GM21447 (cell line): Measurements from ENCODE around the gene TRIOBP.

Source experiments
- ATAC-seq: cut with Tn5 transposase; IDR thresholded peaks from one replicate; pipeline ENCODE4 v1.9.1; 2021; ENCODE audit not compliant: unreplicated experiment

The TRIOBP gene

DNA sequence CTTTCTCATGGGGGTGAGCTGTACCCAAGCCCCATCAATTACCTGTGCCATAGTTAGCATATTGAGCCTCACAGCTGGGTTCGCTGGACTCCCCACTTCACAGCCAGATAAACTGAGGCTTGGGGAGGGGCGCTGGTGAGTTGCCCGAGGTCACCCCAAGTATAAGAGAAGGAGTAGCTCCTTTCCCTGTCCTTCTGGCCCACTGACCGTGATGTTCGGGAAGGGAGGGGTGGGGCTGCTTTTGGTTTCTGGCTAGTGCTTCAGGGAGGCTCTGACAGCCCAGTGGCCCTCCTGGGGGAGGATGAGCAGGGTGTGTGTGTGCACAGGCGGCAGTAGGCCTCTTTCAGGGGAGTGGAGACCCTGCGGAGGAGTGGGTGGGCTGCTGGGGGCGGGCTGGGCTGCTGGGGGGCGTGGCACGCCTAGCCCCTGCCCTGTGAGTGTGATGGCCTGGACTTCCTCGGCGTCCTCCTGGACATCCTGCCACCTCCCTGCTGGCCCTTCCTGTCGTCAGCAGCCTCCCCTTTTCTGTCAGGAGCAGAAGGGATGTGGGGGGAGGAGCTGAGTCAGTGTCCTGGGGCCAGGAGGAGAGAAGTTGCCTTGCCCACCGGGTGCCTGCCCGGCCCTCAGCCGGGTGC lies 50.3 kb downstream of the TRIOBP start:
- ATAC-seq: no peak

- ATAC-seq: no peak
Observed at GRCh38 chr22:37747715-37748100, 50.9 kb downstream of the TRIOBP start.

- no peak for ATAC-seq
Observed at GRCh38 chr22:37748659-37749058, 51.8 kb downstream of the TRIOBP start.

GRCh38 chr22:37749226-37749625 lies 52.4 kb downstream of the TRIOBP start:
- ATAC-seq: no peak

- ATAC-seq: no peak
Observed at GRCh38 chr22:37749831-37750595, 53.2 kb downstream of the TRIOBP start.

DNA sequence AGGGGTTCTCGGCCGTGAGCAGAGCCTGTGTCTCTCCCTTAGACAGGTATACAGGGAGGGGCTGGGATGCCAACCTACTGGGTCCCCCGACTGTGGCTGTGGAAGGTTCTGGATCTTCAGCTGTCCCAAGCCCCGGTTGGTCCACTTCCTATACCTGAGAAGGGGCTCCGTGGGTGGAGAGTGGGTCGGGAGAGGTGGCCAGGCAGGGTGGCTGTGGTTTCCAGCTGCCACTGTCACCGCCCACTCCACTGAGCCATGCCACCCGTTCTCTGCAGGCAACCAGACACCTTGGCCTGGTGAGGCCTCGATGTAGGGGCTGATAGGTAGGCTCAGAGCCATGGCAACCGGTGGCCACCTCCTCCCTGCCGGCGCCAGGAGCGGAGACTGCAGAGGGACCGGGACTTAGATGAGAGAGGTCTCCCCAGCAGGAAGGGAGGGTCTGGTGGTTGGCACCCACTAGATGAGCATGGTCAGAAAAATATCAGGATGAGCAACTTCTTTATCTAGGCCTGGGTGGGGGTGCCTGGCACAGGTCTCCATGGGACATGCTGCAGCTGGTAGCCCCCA lies 53.8 kb downstream of the TRIOBP start:
- no peak for ATAC-seq

DNA sequence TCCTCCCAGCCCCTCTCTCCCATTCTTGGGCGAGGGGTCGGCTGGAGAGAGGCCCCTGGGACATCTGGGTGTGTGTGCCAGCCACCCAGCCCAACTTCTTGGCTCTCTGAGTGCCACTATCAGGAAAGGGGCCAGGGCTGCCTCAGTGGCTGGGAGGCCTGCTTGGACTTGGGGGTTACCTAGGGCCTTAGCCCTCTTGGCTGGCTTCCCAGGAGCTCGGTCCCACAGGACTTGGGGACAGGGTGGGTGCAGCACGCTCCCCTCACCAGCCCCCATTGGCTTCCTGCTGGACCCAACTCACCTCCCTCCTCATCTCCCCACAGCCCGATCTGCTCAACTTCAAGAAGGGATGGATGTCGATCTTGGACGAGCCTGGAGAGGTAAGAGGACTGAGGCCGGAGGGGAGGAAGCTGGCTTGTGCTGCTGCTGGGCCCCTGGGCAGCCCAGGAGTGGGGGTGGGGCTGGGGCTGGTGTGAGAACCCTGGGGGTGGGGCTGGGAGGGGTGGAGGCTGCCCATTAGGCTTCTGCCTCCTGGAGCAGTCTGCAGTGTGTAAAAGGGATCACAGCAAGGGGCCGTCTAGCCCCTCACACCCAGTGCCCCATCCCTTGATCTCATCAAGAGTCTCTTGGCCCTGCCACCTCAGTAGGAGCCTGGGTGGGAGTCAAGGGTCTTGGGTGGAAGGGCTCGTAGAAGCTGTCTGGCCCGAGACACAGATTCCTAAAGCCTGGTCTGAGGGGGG lies 54.8 kb downstream of the TRIOBP start:
- no peak for ATAC-seq

DNA sequence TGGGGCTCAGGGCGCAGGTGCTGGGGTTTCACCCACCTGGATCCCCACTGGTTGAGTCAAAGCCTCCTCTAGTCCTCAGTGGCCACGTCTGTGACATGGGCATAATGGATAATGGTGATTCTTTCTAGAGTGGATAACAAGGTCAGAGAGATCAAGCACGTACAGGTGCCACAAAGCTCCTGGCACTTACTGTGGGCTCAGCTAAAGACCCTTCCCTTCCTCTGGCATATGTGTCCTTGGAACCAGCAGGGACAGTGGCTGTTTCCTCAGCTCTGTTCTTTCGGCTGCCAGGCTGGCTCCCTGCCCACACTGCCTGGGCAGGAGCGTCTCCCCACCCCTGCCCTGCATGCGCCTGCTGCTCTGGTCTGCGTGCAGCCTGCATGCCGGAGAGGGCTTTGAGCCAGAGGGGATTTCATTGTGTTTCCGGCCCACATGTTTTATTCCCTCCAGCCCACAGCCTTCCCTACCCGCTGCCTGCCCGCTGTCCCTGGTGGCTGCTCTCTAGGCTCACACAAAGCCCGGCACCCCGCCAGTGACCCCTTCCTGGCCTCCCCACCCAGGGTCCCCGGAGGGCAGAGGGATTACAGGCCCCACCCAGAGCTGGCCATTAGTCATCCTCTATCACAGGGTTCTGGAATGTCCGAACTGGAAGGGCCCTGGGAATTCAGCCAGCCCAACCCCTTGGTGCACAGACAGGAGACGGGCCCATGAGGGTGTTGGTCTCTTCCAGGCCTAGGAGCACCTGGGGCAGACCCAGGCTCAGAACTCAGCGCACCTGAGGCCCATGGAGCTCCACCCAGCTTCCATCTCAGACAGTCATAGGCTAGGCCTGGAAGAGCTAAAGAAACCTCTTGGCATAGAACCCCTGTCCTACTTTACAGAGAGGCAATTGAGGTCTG lies 55.6 kb downstream of the TRIOBP start:
- ATAC-seq: no peak

DNA sequence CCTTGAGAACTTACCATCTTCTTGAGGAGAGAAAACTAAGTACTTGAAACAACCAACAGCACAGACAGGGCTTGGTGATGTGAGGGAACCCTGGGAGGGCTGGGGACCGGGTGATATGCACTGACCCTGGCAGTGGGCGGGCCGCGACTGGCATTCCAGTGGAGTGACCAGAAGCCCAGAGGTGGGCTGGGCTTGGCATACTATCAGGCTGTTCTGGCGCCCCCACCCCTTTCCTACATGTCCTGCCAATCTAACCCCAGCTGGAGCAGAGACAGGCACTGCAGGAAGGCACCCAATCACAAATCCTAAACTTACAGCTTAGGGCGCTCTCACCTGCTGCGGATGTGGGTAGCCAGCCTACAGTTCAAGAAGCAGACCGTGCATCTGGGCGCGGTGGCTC lies 56.9 kb downstream of the TRIOBP start:
- no peak for ATAC-seq

DNA sequence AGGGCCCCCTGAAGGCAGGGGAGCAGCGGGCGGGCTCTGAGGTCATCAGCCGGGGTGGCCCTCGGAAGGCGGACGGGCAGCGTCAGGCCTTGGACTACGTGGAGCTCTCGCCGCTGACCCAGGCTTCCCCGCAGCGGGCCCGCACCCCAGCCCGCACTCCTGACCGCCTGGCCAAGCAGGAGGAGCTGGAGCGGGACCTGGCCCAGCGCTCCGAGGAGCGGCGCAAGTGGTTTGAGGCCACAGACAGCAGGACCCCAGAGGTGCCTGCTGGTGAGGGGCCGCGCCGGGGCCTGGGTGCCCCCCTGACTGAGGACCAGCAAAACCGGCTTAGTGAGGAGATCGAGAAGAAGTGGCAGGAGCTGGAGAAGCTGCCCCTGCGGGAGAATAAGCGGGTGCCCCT lies 60.8 kb downstream of the TRIOBP start:
- no peak for ATAC-seq

DNA sequence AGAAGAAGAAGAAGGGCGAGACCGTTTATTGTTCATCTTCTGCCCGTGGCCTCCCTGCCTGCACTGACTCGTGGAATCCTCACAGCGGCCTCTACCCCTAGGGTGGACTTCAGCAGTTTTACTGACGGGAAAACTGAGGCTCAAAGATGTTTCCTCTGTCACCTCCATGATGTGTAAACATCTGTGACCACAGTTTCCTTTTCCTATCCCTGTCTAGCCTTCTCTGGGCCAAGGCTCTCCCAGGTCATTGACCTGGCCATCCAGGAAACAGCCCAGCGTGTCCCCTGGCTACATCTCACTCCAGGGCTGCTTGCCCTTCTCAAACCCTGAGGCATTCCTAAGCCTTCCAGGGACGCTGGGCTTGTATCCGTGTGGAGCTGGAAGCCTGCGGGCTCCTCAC lies 61.8 kb downstream of the TRIOBP start:
- no peak for ATAC-seq

DNA sequence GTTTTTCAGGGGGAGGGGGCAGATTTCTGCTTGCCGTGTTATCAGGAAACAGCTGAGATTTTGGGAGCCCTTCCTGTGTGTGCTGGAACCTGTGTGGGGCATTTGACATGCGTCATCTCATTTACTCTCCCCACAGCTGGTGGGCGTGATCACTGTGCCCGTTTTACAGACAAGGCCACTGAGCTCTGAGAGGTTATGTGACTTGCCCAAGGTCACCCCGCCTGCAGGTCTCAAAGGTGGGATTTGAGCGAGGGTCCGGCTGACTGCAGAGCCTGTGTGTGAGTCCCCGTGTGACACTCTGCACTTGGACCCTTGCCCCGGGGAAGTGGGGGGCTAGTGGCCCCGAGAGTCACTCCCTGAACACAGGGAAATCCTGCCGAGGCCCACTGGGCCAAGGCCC lies 62.4 kb downstream of the TRIOBP start:
- no peak for ATAC-seq

DNA sequence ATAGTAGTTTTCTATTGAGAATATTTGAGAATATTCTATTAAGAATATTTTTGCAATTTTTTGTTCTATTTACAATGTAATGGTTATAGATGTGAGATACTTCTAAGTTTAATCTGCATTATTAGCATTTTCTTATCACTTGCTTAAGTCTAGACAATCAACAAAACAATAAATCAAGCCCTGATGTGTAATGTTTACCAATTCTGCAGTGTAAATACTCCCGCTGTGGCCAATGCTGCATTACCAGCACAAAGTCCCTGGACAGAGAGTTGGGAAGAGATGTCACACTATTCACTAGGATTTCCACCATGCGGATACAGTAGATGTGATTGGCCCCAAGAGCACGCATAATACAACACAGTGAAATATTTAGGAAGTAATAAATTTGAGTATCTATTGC lies 63.3 kb downstream of the TRIOBP start:
- ATAC-seq: no peak

GRCh38 chr22:37762389-37762836 lies 65.6 kb downstream of the TRIOBP start:
- no peak for ATAC-seq

DNA sequence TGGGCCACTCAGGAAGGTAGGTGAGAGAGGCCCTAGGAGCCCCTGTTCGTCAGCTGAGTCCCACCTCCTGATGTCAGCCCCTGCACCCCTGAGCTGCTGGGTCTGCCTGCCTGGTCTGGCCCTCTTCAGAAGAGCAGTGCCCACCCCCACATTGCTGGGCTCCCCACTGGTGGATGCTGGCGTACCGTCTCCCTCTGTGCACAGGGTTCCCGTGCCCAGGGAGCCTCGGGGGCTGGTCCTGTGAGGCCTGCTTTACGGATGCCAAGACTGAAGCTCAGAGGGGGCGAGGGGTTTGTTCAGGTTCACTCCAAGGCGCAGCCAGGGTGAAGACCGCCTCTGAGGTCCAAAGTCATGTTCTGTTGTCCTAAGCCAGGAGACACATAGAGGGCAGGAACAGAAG lies 66.2 kb downstream of the TRIOBP start:
- ATAC-seq: no peak

DNA sequence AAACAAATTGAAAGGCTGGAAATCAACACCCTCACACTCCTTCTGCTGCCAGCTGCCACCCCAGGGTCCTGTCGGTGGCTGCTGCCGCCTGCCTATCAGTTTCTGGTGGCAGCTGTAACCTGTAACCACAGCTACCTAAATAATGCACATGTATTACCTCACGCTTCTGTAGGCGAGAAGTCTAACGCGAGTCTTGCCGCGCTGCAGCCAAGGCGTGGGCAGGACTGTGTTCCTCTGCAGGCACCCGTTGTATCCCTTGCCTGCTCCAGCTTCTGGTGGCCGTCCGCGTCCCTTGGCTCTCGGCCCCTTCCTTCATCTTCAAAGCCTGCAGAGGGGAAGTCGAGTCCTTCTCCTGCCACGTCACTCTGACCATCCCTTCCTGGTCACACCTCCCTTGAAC lies 66.8 kb downstream of the TRIOBP start:
- no peak for ATAC-seq

GRCh38 chr22:37764622-37765021 lies 67.8 kb downstream of the TRIOBP start:
- ATAC-seq: no peak

- no peak for ATAC-seq
Observed at GRCh38 chr22:37765498-37765897, 68.7 kb downstream of the TRIOBP start.

- no peak for ATAC-seq
Observed at GRCh38 chr22:37765953-37766576, 69.2 kb downstream of the TRIOBP start.

- ATAC-seq: no peak
Observed at GRCh38 chr22:37768273-37768672, 71.4 kb downstream of the TRIOBP start.
